GM12892 (cell line): Measurements from ENCODE around the gene OBSCN.

Source experiments
- POLR2A ChIP-seq: IDR thresholded peaks from 2 replicates; pipeline ENCODE4 v1.6.1; 2011; ENCODE audit warnings: low read depth, low read length, control low read depth
- POLR2AphosphoS5 ChIP-seq: IDR thresholded peaks from 2 replicates; pipeline ENCODE4 v1.6.1; 2011; ENCODE audit warnings: low read depth, low read length, control low read depth
- TAF1 ChIP-seq: IDR thresholded peaks from 2 replicates; pipeline ENCODE4 v1.6.1; 2011; ENCODE audit warnings: low read depth, mild to moderate bottlenecking, control low read depth, low read length, borderline replicate concordance

GRCh38 chr1:228402641-228403025, 194.8 kb downstream of the OBSCN start:
- TF ChIP-seq TAF1 (no peak), POLR2A (no peak), POLR2AphosphoS5 (no peak)
